WTC11 (cell line): Measurements from ENCODE around the gene PPP2R2C. TPM values are rescaled to one million over a fixed set of nuclear protein-coding genes. Genes with fewer than 3 reads are reported as not detected.

ENCODE experiments used
- ATAC-seq: fragments of 200-7000 bp; cut with Tn5 transposase; 2 replicates; pipeline ENCODE4 v1.10.0; 2021; ENCODE audit warnings: mild to moderate bottlenecking, moderate library complexity
- CTCF ChIA-PET: fragments of 300-600 bp; sonication (Branson Sonifier 250); formaldehyde crosslinking; loops from one replicate; lab custom pipeline; 2021; ENCODE audit warnings: antibody characterized with exemption; lab: Charles Lee
- POLR2A ChIA-PET: fragments of 350-600 bp; sonication (Branson Sonifier 250); formaldehyde crosslinking; loops from one replicate; lab custom pipeline; 2021; ENCODE audit warnings: antibody characterized with exemption; lab: Charles Lee
- DNase-seq: peaks from one replicate; pipeline ENCODE4 v3.0.0; 2021; ENCODE audit warnings: low spot score
- H3K27ac Mint-ChIP-seq: 2 replicates; pipeline ENCODE4 v1.8.0; 2021; ENCODE audit warnings: mixed read lengths
- H3K27me3 Mint-ChIP-seq: 2 replicates; pipeline ENCODE4 v1.8.0; 2021; ENCODE audit warnings: low read depth, mild to moderate bottlenecking, moderate library complexity, mixed read lengths
- H3K36me3 Mint-ChIP-seq: 2 replicates; pipeline ENCODE4 v1.8.0; 2021; ENCODE audit warnings: mixed read lengths
- H3K4me1 Mint-ChIP-seq: 2 replicates; pipeline ENCODE4 v1.8.0; 2022; ENCODE audit warnings: mixed read lengths
- H3K4me3 Mint-ChIP-seq: 2 replicates; pipeline ENCODE4 v1.8.0; 2021; ENCODE audit warnings: mild to moderate bottlenecking, moderate library complexity, mixed read lengths
- H3K9me3 Mint-ChIP-seq: 2 replicates; pipeline ENCODE4 v1.8.0; 2021; ENCODE audit warnings: mixed read lengths
- ARID4B ChIP-seq: sonication (generic); formaldehyde crosslinking; IDR thresholded peaks from 2 replicates; pipeline ENCODE4 v1.8.0; 2023; ENCODE audit warnings: missing genetic modification reagents, mild to moderate bottlenecking, borderline replicate concordance
- CBFB ChIP-seq: sonication (generic); formaldehyde crosslinking; IDR thresholded peaks from 2 replicates; pipeline ENCODE4 v1.8.1; 2022; ENCODE audit warnings: mild to moderate bottlenecking, low read depth, missing genetic modification reagents
- E2F5 ChIP-seq: sonication (generic); formaldehyde crosslinking; IDR thresholded peaks from 2 replicates; pipeline ENCODE4 v1.8.1; 2022; ENCODE audit warnings: mild to moderate bottlenecking, moderate library complexity, missing genetic modification reagents
- ERG ChIP-seq: fragments of 250-450 bp; sonication (Bioruptor Pico); IDR thresholded peaks from 2 replicates; pipeline ENCODE4 v1.8.0; 2021; ENCODE audit warnings: mild to moderate bottlenecking
- FOXJ3 ChIP-seq: sonication (generic); formaldehyde crosslinking; IDR thresholded peaks from 2 replicates; pipeline ENCODE4 v1.9.0; 2021; ENCODE audit warnings: missing genetic modification reagents, mild to moderate bottlenecking, borderline replicate concordance
- HMGA2 ChIP-seq: fragments of 250-450 bp; sonication (Bioruptor Pico); IDR thresholded peaks from 2 replicates; pipeline ENCODE4 v1.4.0; 2021; ENCODE audit warnings: mild to moderate bottlenecking, moderate library complexity
- HMGXB4 ChIP-seq: sonication (generic); formaldehyde crosslinking; IDR thresholded peaks from 2 replicates; pipeline ENCODE4 v1.8.1; 2023; ENCODE audit warnings: mild to moderate bottlenecking, moderate library complexity, missing genetic modification reagents
- IRF2 ChIP-seq: sonication (generic); formaldehyde crosslinking; IDR thresholded peaks from 2 replicates; pipeline ENCODE4 v1.8.0; 2022; ENCODE audit warnings: low read depth, missing genetic modification reagents, borderline replicate concordance
- JUN ChIP-seq: sonication (generic); formaldehyde crosslinking; IDR thresholded peaks from 2 replicates; pipeline ENCODE4 v1.8.0; 2023; ENCODE audit warnings: mild to moderate bottlenecking, missing genetic modification reagents
- KAT7 ChIP-seq: sonication (generic); formaldehyde crosslinking; IDR thresholded peaks from 2 replicates; pipeline ENCODE4 v1.8.1; 2023; ENCODE audit warnings: missing genetic modification reagents, mild to moderate bottlenecking, borderline replicate concordance
- MAX ChIP-seq: sonication (generic); formaldehyde crosslinking; IDR thresholded peaks from 2 replicates; pipeline ENCODE4 v1.8.0; 2022; ENCODE audit warnings: mild to moderate bottlenecking, missing genetic modification reagents
- MXD4 ChIP-seq: fragments of 250-450 bp; sonication (Bioruptor Pico); IDR thresholded peaks from 2 replicates; pipeline ENCODE4 v1.8.0; 2021; ENCODE audit warnings: mild to moderate bottlenecking, moderate library complexity, borderline replicate concordance
- NFE2L1 ChIP-seq: sonication (generic); formaldehyde crosslinking; IDR thresholded peaks from 2 replicates; pipeline ENCODE4 v1.8.1; 2023; ENCODE audit warnings: missing genetic modification reagents
- NR3C1 ChIP-seq: sonication (generic); formaldehyde crosslinking; conservative IDR thresholded peaks from 2 replicates; pipeline ENCODE4 v1.8.1; 2023; ENCODE audit warnings: low read depth, mild to moderate bottlenecking, missing genetic modification reagents
- OVOL2 ChIP-seq: fragments of 250-450 bp; sonication (Bioruptor Pico); IDR thresholded peaks from 2 replicates; pipeline ENCODE4 v1.9.0; 2021; ENCODE audit warnings: mild to moderate bottlenecking, borderline replicate concordance
- RELA ChIP-seq: sonication (generic); formaldehyde crosslinking; IDR thresholded peaks from 2 replicates; pipeline ENCODE4 v1.8.1; 2022; ENCODE audit warnings: missing genetic modification reagents, mild to moderate bottlenecking, borderline replicate concordance
- SMAD3 ChIP-seq: sonication (generic); formaldehyde crosslinking; IDR thresholded peaks from 2 replicates; pipeline ENCODE4 v1.8.0; 2022; ENCODE audit warnings: missing genetic modification reagents, mild to moderate bottlenecking, borderline replicate concordance
- SOX15 ChIP-seq: fragments of 250-450 bp; sonication (Bioruptor Pico); IDR thresholded peaks from 2 replicates; pipeline ENCODE4 v1.9.0; 2021; ENCODE audit warnings: mild to moderate bottlenecking
- TEAD4 ChIP-seq: sonication (generic); formaldehyde crosslinking; IDR thresholded peaks from 2 replicates; pipeline ENCODE4 v1.8.0; 2022; ENCODE audit warnings: mild to moderate bottlenecking, missing genetic modification reagents
- ZNF263 ChIP-seq: sonication (generic); formaldehyde crosslinking; IDR thresholded peaks from 2 replicates; pipeline ENCODE4 v1.8.1; 2022; ENCODE audit warnings: low read depth, mild to moderate bottlenecking, moderate library complexity, missing genetic modification reagents
- total RNA-seq: library from RNA; stranded (reverse); gene quantifications from 3 replicates; pipeline ENCODE4 v1.2.3, GENCODE V29; 2021

Gene PPP2R2C
- total RNA-seq, 1 experiment from 2014 or later = 11.5 TPM

GRCh38 chr4:6410664-6411063 is 61.8 kb downstream of the PPP2R2C start (continued):
- no peak for TF ChIP-seq MXD4 (CRISPR knock-in tag)

GRCh38 chr4:6410068-6410467 is 62.3 kb downstream of the PPP2R2C start:
- Mint-ChIP-seq H3K4me1 (peaks cover 7% of the 10 kb centered on the region), H3K36me3 (no peaks in the 10 kb centered on the region), H3K27me3 (no peaks in the 10 kb centered on the region), H3K9me3 (peaks cover 4% of the 10 kb centered on the region), H3K27ac (no peak overlapping the region), H3K4me3 (no peak overlapping the region)
- ChIA-PET CTCF (no interaction called here), POLR2A (no interaction called here)
- DNase-seq = no peak
- ATAC-seq = no peak
- no peak for TF ChIP-seq FOXJ3 (CRISPR knock-in tag)
- TF ChIP-seq ARID4B (CRISPR knock-in tag) = no peak
- no peak for TF ChIP-seq ZNF263 (CRISPR knock-in tag)
- TF ChIP-seq NR3C1 (CRISPR knock-in tag) = no peak
- no peak for TF ChIP-seq MAX
- TF ChIP-seq KAT7 (CRISPR knock-in tag) = no peak
- TF ChIP-seq JUN (CRISPR knock-in tag) = no peak
- no peak for TF ChIP-seq NFE2L1 (CRISPR knock-in tag)
- TF ChIP-seq TEAD4 (CRISPR knock-in tag) = no peak
- no peak for TF ChIP-seq RELA (CRISPR knock-in tag)
- TF ChIP-seq SOX15 = no peak
- no peak for TF ChIP-seq IRF2
- TF ChIP-seq, all 79 proteins: peak for 0

- DNase-seq = no peak
- CTCF ChIA-PET = no interaction called here
- ATAC-seq = no peak
- Mint-ChIP-seq H3K4me1 (peaks cover 14% of the 10 kb centered on the region), H3K27me3 (no peaks in the 10 kb centered on the region), H3K4me3 (no peak overlapping the region), H3K36me3 (no peaks in the 10 kb centered on the region), H3K9me3 (peaks cover 4% of the 10 kb centered on the region), H3K27ac (no peak overlapping the region)
- no peak for TF ChIP-seq OVOL2 (CRISPR knock-in tag)
- no peak for TF ChIP-seq HMGA2 (CRISPR knock-in tag)
- TF ChIP-seq ERG = no peak
- TF ChIP-seq SMAD3 = no peak
- no peak for TF ChIP-seq RELA (CRISPR knock-in tag)
- TF ChIP-seq CBFB (CRISPR knock-in tag) = no peak
- TF ChIP-seq HMGXB4 (CRISPR knock-in tag) = no peak
- TF ChIP-seq E2F5 (CRISPR knock-in tag) = no peak
- POLR2A ChIA-PET = no interaction called here
These were observed 63.0 kb downstream of the PPP2R2C start for GRCh38 chr4:6409381-6409780.
